CD4-positive, alpha-beta T cell treated with Interleukin-15 for 4 hours (primary cell): ENCODE measurements around the gene ERICH2.

Source experiments
- DNase-seq: peaks from one replicate; pipeline ENCODE4 v3.0.0-alpha.2; 2020; ENCODE audit warnings: low spot score

Gene ERICH2

DNA sequence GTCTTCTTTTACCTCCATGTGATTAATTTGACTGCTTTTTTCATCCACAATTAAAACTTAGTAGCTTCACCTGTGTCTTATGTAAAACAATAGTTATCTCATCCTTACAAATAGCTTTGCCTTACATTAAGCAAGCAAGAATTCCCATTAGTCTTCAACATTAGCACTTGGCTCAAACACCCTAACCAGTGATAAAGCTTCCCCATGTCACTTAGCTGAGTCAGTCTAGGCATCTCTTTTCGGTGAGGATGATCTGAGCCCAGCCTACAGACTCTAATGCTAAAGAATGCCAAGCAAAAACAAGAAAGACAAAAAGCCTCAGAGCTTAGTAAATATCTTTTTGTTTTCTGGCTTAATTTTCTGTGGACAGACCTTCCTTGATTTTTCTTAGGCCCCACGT is 72.6 kb downstream of the ERICH2 start:
- DNase-seq, result no peak

DNA sequence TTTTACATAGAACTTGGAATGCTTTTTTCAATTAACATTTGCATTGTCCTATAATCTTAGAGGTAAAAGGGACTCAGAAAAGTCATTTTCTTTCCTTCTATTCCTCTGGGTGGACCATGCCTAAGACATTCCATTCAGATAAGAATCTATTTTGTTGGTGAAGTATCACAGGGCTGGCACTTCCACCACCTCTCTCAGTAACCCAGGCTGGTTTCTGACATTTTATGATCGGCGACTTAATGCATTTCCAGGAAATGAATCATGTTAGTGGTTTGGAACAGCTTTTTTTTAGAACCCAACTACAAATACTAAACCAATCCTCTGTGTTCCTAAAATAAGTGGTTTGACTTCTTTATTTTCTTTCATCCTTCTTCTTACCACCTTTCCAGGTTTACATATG is 73.5 kb downstream of the ERICH2 start:
- DNase-seq, result peak; percentile 26

DNA sequence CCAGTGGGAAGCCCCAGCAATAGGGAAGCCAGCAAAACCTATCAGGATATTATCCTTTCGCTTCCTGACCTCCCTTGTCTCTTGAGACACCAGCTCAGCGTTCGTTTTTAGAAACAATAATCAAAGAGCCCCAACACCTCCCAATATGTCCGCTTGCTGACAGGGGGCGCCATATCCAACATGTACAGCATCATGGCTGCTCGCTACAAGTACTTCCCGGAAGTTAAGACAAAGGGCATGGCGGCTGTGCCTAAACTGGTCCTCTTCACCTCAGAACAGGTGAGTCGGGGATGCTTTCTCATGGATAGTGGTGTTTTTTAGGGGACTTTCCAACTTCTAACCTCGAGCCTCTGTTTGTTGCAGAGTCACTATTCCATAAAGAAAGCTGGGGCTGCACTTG is 75.2 kb downstream of the ERICH2 start:
- no peak for DNase-seq

DNA sequence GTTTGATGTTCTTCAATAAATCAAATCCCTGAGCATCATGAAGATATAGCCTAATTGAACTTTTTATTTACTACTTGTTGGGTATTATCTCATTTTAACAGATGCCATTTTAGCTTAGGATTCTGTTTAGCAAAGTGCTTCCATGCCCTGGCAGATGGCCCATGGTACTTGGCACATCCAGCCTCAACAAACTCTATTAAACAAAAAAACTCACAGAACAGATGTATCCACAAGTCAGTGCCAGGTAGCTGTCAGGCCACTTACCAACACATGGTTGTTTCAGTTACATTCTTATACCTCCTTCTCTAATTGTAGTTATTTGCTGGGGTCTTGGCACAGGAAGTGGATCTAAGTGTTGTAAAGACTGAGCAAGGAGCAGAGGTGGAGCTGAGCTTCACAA is 76.1 kb downstream of the ERICH2 start:
- no peak for DNase-seq

DNA sequence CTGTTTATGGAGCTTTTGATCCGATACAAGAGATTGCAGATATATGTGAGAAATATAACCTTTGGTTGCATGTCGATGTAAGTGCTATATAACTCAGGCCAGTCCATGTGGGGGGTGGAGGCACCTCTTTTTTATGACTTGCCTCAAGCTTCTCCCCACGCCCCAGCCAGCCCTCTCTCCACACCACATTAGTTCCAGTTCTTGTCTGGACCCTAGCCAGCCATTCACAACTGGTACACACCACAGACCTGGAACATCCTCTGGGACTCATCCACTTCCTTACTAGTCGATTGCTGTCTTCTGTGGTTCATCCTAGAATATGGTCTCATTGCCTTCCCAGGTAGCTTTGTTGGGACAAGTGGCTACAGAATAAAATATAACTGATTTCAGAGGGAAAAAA is 77.5 kb downstream of the ERICH2 start:
- DNase-seq, result no peak
